Measurements from ENCODE around the gene MBL2. TPM values are rescaled to one million over a fixed set of nuclear protein-coding genes. Genes with fewer than 3 reads are reported as not detected.

The MBL2 gene
- total RNA-seq, 2 donors from 2014 or later = 0.17 TPM; not detected in 1

GRCh38 chr10:52740913-52741675, 31.5 kb downstream of the MBL2 start:
- Histone ChIP-seq H3K4me3 (no peak overlapping the region), H3K27ac (no peak overlapping the region), H3K4me1 (no peaks in the 10 kb centered on the region), H3K9me3 (no peaks in the 10 kb centered on the region), H3K36me3 (no peaks in the 10 kb centered on the region), H3K27me3 (no peaks in the 10 kb centered on the region), H3K9ac (ENCODE audit: low read depth in 2 of 2, low read length in 2 of 2) (no peak overlapping the region)
- intact Hi-C loops (cut with DNase I) = loop anchor here (5.0 kb wide), 1 partner anchor 36 kb away; no protein-coding TSS in a partner anchor
- peak; percentile 80 for TF ChIP-seq CTCF (IDR thresholded peaks at IDR 0.05)
- peak; percentile 48 for DNase-seq

- H3K27me3 ChIP-seq = no peaks in the 10 kb centered on the region
- H3K4me1 ChIP-seq = no peaks in the 10 kb centered on the region
- H3K27ac ChIP-seq = no peak overlapping the region
- no peak for DNase-seq
- no peaks in the 10 kb centered on the region for H3K9me3 ChIP-seq
- H3K4me3 ChIP-seq = no peak overlapping the region
- intact Hi-C loops (cut with DNase I) = loop anchor here (5.0 kb wide), 1 partner anchor 37 kb away; no protein-coding TSS in a partner anchor
- H3K9ac ChIP-seq (ENCODE audit: low read depth in 2 of 2, low read length in 2 of 2) = no peak overlapping the region
- TF ChIP-seq CTCF (IDR thresholded peaks at IDR 0.05) = no peak
- no peaks in the 10 kb centered on the region for H3K36me3 ChIP-seq
Observed at GRCh38 chr10:52740155-52740549, 32.4 kb downstream of the MBL2 start.

- no peak for DNase-seq
- intact Hi-C loops (cut with DNase I) = loop anchor here (5.0 kb wide), 1 partner anchor 38 kb away; no protein-coding TSS in a partner anchor
- H3K27me3 ChIP-seq = no peaks in the 10 kb centered on the region
- no peak overlapping the region for H3K4me3 ChIP-seq
- no peaks in the 10 kb centered on the region for H3K36me3 ChIP-seq
- no peak overlapping the region for H3K27ac ChIP-seq
- no peak overlapping the region for H3K9ac ChIP-seq (ENCODE audit: low read depth in 2 of 2, low read length in 2 of 2)
- H3K4me1 ChIP-seq = no peaks in the 10 kb centered on the region
- no peak for TF ChIP-seq CTCF (IDR thresholded peaks at IDR 0.05)
- H3K9me3 ChIP-seq = no peaks in the 10 kb centered on the region
Observed at GRCh38 chr10:52739380-52740154, 33.0 kb downstream of the MBL2 start.

GRCh38 chr10:52738951-52739350, 33.6 kb downstream of the MBL2 start:
- no peaks in the 10 kb centered on the region for H3K27me3 ChIP-seq
- TF ChIP-seq CTCF (IDR thresholded peaks at IDR 0.05) = no peak
- no peak overlapping the region for H3K27ac ChIP-seq
- H3K36me3 ChIP-seq = no peaks in the 10 kb centered on the region
- no peak overlapping the region for H3K9ac ChIP-seq (ENCODE audit: low read depth in 2 of 2, low read length in 2 of 2)
- H3K4me3 ChIP-seq = no peak overlapping the region
- no peaks in the 10 kb centered on the region for H3K9me3 ChIP-seq
- no peaks in the 10 kb centered on the region for H3K4me1 ChIP-seq
- DNase-seq = no peak
- intact Hi-C loops (cut with DNase I) = no loop called here

GRCh38 chr10:52729271-52730104, 43.1 kb downstream of the MBL2 start:
- H3K36me3 ChIP-seq = no peaks in the 10 kb centered on the region
- no peaks in the 10 kb centered on the region for H3K27me3 ChIP-seq
- H3K9ac ChIP-seq (ENCODE audit: low read depth in 2 of 2, low read length in 2 of 2) = no peak overlapping the region
- H3K27ac ChIP-seq = no peak overlapping the region
- peak; percentile 40 for TF ChIP-seq CTCF (IDR thresholded peaks at IDR 0.05)
- no peaks in the 10 kb centered on the region for H3K4me1 ChIP-seq
- intact Hi-C loops (cut with DNase I) = loop anchor here (2.0 kb wide), 1 partner anchor 85 kb away; no protein-coding TSS in a partner anchor
- H3K4me3 ChIP-seq = no peak overlapping the region
- DNase-seq = no peak
- no peaks in the 10 kb centered on the region for H3K9me3 ChIP-seq

Measured in colonic mucosa (tissue), 4 donors.